Neural progenitor cell (in vitro differentiated cells): ENCODE results near the gene FAM32A.

Experiments
- EZH2 ChIP-seq: fragments of 200-600 bp; sonication (generic); IDR thresholded peaks from 2 replicates; pipeline ENCODE4 v1.6.1; 2017; ENCODE audit warnings: antibody characterized with exemption, mild to moderate bottlenecking, moderate library complexity
- TF ChIP-seq, protein P1 (sequence below): fragments of 200-600 bp; sonication (generic); IDR thresholded peaks from 2 replicates; pipeline ENCODE4 v1.5.1; 2017; ENCODE audit warnings: antibody characterized with exemption, mild to moderate bottlenecking

DNA sequence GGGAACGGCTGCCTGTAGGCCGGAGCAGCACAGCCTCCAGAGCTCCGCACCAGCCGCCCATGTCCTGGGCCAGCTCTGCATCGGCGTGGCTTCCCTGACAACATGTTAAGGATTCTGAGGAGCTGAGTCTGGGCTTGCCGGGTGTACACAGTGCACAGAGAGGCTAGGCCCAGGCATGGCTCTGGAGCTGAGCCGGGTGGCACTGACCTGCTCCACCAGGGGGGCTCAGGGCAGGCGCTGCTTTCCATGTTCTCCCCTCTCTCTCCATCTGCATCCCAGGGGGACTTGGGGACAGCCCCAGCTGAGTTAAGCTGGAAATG lies 44.1 kb downstream of the FAM32A start:
- TF ChIP-seq, protein P1, sequence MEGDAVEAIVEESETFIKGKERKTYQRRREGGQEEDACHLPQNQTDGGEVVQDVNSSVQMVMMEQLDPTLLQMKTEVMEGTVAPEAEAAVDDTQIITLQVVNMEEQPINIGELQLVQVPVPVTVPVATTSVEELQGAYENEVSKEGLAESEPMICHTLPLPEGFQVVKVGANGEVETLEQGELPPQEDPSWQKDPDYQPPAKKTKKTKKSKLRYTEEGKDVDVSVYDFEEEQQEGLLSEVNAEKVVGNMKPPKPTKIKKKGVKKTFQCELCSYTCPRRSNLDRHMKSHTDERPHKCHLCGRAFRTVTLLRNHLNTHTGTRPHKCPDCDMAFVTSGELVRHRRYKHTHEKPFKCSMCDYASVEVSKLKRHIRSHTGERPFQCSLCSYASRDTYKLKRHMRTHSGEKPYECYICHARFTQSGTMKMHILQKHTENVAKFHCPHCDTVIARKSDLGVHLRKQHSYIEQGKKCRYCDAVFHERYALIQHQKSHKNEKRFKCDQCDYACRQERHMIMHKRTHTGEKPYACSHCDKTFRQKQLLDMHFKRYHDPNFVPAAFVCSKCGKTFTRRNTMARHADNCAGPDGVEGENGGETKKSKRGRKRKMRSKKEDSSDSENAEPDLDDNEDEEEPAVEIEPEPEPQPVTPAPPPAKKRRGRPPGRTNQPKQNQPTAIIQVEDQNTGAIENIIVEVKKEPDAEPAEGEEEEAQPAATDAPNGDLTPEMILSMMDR: no peak
- no peak for TF ChIP-seq EZH2
